ENCODE results near the gene WDR19.
"Not testable (repeated sequence)": the region's sequence is repeated elsewhere in the genome, so short reads cannot be mapped to it uniquely, and the experiment has no call there.

WDR19 gene

DNA sequence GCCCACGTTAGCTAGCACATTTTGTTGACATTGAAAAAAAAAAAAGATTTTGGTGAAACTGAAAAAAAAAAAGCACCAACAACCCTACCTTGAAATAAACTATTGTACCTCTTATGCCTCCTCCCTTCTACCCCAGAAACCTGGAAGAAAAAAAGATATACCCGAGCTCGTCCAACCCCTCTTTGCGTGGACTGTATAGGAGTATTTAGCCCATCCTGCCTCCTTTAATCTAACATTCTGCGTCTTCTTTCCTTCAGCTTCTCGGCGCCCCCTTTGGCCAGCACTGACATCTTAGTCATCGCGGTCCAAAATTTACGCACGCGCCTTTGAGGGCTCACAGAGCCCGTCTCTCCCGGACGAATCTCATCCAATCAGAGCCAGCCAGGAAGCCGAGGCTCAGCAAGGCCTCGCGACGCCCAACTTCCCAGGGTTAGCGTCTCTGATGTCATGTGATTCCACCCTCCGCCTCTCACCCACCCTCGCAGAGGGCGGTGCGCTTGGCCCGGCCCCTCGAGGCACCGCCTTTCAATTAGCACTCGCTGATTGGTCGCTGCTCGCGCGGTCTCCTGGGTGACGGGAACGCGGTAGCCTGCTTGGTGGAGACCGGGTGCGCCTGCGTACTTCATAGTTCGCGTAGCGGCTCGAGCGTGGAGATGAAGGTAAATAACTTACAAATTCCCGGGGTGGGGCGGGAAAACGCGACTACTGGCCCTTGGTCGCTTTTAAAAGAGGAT lies at the start of gene WDR19:
WDR19 (plus strand) TSS at position 625 of the 734 bp plus-strand sequence; CDS start at position 654, 29 bp downstream.
- peak within 1 kb of the TSS; percentile 59 for H3K4me3 ChIP-seq (IDR thresholded peaks at IDR 0.05; ENCODE audit: insufficient read depth, low read depth, low read length)
- peaks cover 5% of the 10 kb centered on the region for H3K4me1 ChIP-seq (ENCODE audit: low read depth, poor library complexity, severe bottlenecking)
- peak within 1 kb of the TSS; percentile 62; the same call in 1 of the 2 replicates for H3K27ac ChIP-seq
- no peaks in the 10 kb centered on the region for H3K36me3 ChIP-seq (ENCODE audit: insufficient read depth)
- H3K79me2 ChIP-seq (ENCODE audit: insufficient read depth, low read depth), result no peaks in the 10 kb centered on the region
- peak within 1 kb of the TSS; percentile 90 for H2AFZ ChIP-seq (ENCODE audit: low read depth)
- TF ChIP-seq, protein P1, sequence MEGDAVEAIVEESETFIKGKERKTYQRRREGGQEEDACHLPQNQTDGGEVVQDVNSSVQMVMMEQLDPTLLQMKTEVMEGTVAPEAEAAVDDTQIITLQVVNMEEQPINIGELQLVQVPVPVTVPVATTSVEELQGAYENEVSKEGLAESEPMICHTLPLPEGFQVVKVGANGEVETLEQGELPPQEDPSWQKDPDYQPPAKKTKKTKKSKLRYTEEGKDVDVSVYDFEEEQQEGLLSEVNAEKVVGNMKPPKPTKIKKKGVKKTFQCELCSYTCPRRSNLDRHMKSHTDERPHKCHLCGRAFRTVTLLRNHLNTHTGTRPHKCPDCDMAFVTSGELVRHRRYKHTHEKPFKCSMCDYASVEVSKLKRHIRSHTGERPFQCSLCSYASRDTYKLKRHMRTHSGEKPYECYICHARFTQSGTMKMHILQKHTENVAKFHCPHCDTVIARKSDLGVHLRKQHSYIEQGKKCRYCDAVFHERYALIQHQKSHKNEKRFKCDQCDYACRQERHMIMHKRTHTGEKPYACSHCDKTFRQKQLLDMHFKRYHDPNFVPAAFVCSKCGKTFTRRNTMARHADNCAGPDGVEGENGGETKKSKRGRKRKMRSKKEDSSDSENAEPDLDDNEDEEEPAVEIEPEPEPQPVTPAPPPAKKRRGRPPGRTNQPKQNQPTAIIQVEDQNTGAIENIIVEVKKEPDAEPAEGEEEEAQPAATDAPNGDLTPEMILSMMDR (conservative IDR thresholded peaks at IDR 0.05; ENCODE audit: low read depth, low read length), result peak; percentile 53
- H4K20me1 ChIP-seq (ENCODE audit: insufficient read depth), result no peaks in the 10 kb centered on the region
- H3K4me2 ChIP-seq, result peak within 1 kb of the TSS; percentile 94
- H3K27me3 ChIP-seq (ENCODE audit: insufficient read depth, low read depth), result no peaks in the 10 kb centered on the region
- peak within 1 kb of the TSS; percentile 57; the same call in 1 of the 2 replicates for H3K9ac ChIP-seq

DNA sequence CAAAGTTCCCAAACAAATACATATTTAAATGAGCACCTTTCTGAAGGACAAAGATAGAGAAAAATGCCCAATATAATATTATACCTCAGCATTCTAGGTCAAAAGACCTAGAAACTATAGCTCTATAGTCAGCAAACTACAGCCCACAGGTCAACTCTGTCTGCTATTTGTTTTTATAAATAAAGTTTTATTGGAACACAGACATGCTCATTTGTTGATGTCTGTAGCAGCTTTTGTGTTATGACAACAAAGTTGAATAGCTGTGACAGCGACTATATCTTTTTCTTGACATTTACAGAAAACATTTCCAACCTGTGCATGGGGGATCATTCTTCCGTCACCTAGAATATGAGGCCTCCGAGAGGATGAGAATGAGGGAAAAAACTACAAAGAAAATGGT lies 48.7 kb upstream of the WDR19 start:
- H4K20me1 ChIP-seq (ENCODE audit: insufficient read depth), result no peaks in the 10 kb centered on the region
- peaks cover 6% of the 10 kb centered on the region for H3K4me1 ChIP-seq (ENCODE audit: low read depth, poor library complexity, severe bottlenecking)
- no peak overlapping the region for H3K4me2 ChIP-seq
- no peaks in the 10 kb centered on the region for H3K36me3 ChIP-seq (ENCODE audit: insufficient read depth)
- H3K9ac ChIP-seq, result no peak overlapping the region
- no peaks in the 10 kb centered on the region for H3K27me3 ChIP-seq (ENCODE audit: insufficient read depth, low read depth)
- no peak overlapping the region for H3K27ac ChIP-seq
- TF ChIP-seq, protein P1 (conservative IDR thresholded peaks at IDR 0.05; ENCODE audit: low read depth, low read length), result no peak
- no peak overlapping the region for H3K4me3 ChIP-seq (IDR thresholded peaks at IDR 0.05; ENCODE audit: insufficient read depth, low read depth, low read length)
- H3K79me2 ChIP-seq (ENCODE audit: insufficient read depth, low read depth), result no peaks in the 10 kb centered on the region
- H2AFZ ChIP-seq (ENCODE audit: low read depth), result no peak overlapping the region

DNA sequence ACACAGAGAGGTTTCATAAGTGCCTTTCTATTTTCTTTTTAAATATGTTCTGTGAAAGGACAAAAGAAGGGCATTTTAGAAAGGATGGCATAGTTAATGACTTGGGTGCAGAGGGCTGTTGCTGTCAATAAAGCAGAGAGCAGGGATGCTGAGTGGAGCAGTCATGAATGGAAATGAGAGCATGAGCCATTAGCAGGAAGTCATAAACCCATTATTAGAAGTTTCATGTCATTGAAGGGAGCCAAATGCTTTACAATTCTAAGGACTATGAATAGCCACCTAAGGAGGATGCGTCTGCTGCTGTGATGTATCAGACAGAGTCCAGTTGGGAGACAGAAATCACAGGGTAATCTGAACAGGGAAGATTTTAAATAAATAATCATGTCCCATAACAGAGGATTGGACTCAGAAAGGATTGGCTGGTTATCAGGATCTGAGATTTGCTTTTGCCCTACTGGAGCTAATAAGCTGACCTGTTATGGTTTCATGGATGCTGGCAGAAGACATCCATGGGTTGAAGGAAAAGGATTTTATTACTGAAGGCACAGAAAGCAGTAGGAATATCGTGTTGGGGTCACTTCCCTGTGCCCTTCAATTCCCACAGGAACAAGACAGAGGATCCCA lies 47.5 kb upstream of the WDR19 start:
- peaks cover 6% of the 10 kb centered on the region for H3K4me1 ChIP-seq (ENCODE audit: low read depth, poor library complexity, severe bottlenecking)
- no peaks in the 10 kb centered on the region for H4K20me1 ChIP-seq (ENCODE audit: insufficient read depth)
- no peak overlapping the region for H3K4me3 ChIP-seq (IDR thresholded peaks at IDR 0.05; ENCODE audit: insufficient read depth, low read depth, low read length)
- peak overlapping the region; percentile 18; the same call in 1 of the 2 replicates for H2AFZ ChIP-seq (ENCODE audit: low read depth)
- H3K79me2 ChIP-seq (ENCODE audit: insufficient read depth, low read depth), result no peaks in the 10 kb centered on the region
- H3K27ac ChIP-seq, result no peak overlapping the region
- H3K9ac ChIP-seq, result no peak overlapping the region
- peak overlapping the region; percentile 41; the same call in 1 of the 2 replicates for H3K4me2 ChIP-seq
- H3K36me3 ChIP-seq (ENCODE audit: insufficient read depth), result no peaks in the 10 kb centered on the region
- TF ChIP-seq, protein P1 (conservative IDR thresholded peaks at IDR 0.05; ENCODE audit: low read depth, low read length), result no peak
- no peaks in the 10 kb centered on the region for H3K27me3 ChIP-seq (ENCODE audit: insufficient read depth, low read depth)

DNA sequence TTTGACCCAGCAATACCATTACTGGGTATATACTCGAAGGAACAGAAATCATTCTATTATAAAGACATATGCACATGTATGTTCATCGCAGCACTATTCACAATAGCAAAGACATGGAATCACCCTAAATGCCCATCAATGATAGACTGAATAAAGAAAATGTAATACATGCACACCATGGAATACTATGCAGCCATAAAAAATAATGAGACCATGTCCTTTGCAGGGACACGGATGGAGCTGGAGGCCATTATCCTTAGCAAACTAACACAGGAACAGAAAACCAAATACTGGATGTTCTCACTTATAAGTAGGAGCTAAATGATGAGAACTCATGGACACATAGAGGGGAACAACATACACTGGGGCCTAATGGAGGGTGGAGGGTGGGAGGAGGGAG lies 44.1 kb upstream of the WDR19 start:
- H3K4me2 ChIP-seq; H3K79me2 ChIP-seq (ENCODE audit: insufficient read depth, low read depth); H3K9ac ChIP-seq; H4K20me1 ChIP-seq (ENCODE audit: insufficient read depth); H3K27ac ChIP-seq; H3K4me3 ChIP-seq (IDR thresholded peaks at IDR 0.05; ENCODE audit: insufficient read depth, low read depth, low read length); H3K27me3 ChIP-seq (ENCODE audit: insufficient read depth, low read depth); H3K4me1 ChIP-seq (ENCODE audit: low read depth, poor library complexity, severe bottlenecking); H3K36me3 ChIP-seq (ENCODE audit: insufficient read depth); H2AFZ ChIP-seq (ENCODE audit: low read depth): not testable (repeated sequence)

DNA sequence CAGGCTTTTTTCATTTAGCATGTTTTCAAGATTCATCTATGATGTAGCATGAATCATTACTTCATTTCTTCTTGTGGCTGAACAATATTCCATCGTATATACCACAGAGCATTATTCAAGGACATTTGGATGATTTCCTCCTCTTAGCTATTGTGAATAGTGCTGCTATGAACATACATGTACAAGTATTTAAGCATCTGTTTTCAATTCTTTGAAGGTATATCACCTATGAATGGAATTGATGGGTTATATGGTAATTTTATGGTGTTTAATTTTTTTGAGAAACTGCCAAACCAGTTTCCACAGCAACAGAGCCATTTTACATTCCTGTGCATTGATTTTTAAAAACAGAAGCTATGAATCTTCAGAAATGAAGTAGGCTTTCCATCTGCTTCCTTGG lies 36.1 kb upstream of the WDR19 start:
- H3K36me3 ChIP-seq (ENCODE audit: insufficient read depth), result no peaks in the 10 kb centered on the region
- TF ChIP-seq, protein P1 (conservative IDR thresholded peaks at IDR 0.05; ENCODE audit: low read depth, low read length), result no peak

More for the DNA sequence above, 36.1 kb upstream of the WDR19 start:
- no peak overlapping the region for H2AFZ ChIP-seq (ENCODE audit: low read depth)
- H3K27me3 ChIP-seq (ENCODE audit: insufficient read depth, low read depth), result no peaks in the 10 kb centered on the region
- no peak overlapping the region for H3K27ac ChIP-seq
- H3K4me2 ChIP-seq, result no peak overlapping the region
- H3K4me3 ChIP-seq (IDR thresholded peaks at IDR 0.05; ENCODE audit: insufficient read depth, low read depth, low read length), result no peak overlapping the region
- no peaks in the 10 kb centered on the region for H4K20me1 ChIP-seq (ENCODE audit: insufficient read depth)
- no peak overlapping the region for H3K9ac ChIP-seq
- no peaks in the 10 kb centered on the region for H3K79me2 ChIP-seq (ENCODE audit: insufficient read depth, low read depth)
- H3K4me1 ChIP-seq (ENCODE audit: low read depth, poor library complexity, severe bottlenecking), result no peaks in the 10 kb centered on the region

Measured in KMS-11 (cell line).